ENCODE results near the gene ZNHIT2. TPM values are rescaled to one million over a fixed set of nuclear protein-coding genes. Genes with fewer than 3 reads are reported as not detected.

ZNHIT2 gene
- 10 to 100 TPM; 11.1 to 11.9 TPM for total RNA-seq

DNA sequence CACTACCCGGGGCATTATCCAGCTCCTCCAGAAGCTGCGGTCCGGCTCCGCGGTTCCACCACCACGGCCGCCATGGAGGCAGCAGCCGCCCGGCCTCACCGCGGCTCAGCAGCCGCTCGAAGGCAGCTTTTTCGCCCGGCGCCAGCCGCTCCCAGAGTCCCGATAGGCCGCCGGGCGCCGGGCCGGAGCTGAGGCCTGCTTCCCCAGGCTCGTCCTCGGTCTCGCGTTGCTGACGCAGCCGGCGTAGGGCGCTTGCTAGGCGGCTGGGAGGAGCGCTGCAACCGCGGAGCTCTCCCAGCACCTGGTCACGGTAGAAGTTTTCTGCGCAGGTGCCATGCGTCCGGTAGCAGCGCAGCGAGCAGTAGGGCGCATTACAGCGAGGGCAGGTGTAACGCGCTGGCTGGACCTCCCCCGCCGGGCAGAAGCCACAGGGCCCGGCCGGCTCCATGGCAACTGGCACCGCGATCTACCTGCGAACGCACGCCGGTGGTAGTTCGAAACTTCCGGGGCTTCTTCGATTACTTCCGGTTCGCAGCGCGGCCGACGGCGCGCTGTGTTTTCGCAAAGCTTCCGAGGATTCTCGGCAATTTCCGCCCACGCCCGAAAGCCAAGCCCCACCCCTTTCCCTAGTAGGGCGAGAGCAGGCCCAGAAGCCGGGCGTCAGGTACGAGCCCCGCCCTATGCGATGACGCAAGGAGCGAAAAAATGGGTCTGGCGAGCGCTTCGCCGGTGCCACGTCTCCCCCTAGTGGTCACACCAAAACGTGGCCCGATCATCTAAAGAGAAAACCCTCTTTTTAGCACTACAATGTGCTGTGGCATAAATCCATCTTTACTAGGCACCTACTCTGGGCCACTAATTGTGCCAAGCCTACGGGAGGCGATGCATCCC, at the start of gene ZNHIT2:
TSS of gene ZNHIT2 (minus strand) at position 496 of the 891 bp plus-strand sequence. CDS start at position 448, 48 bp downstream.
- DNase-seq (peak; percentile 98), ATAC-seq (ENCODE audit: low read depth) (peak; percentile 58)
- Mint-ChIP-seq H3K27ac (peak within 1 kb of the TSS; percentile 93), H3K27me3 (no peaks in the 10 kb centered on the region), H3K9me3 (no peaks in the 10 kb centered on the region), H3K4me1 (peaks cover 38% of the 10 kb centered on the region), H3K36me3 (peaks cover 21% of the 10 kb centered on the region), H3K4me3 (peak within 1 kb of the TSS; percentile 88)
- POLR2A ChIA-PET, result interaction anchor here (0.6 to 3.2 kb wide), 26 partner anchors 9 to 373 kb away, joined by 3 to 31 read pairs (median 4); partner anchors contain the start of genes ARL2, BATF2, CAPN1 and CDCA5

DNA sequence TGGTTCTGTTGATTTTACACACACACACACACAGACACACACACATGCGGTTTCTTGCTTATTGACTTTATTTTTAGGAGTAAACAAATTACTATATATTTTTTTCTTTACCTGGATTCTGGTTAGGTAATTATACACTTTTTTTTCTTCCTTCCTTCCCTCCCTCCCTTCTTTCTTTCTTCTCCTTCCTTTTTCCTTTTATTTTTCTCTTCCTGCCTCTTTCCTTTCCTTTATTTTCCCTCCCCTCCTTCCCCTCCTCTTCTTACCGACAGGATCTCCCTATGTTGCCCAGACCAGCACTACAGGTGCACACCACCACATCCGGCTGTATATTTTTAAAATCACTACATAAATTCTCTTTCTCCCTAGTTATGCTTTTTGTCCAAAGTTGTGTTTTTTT, 49.4 kb upstream of the ZNHIT2 start:
- peaks cover 3% of the 10 kb centered on the region for H3K27me3 Mint-ChIP-seq
- DNase-seq (no peak), ATAC-seq (ENCODE audit: low read depth) (no peak)
- H3K4me3 Mint-ChIP-seq, result no peak overlapping the region
- no peaks in the 10 kb centered on the region for H3K36me3 Mint-ChIP-seq
- no peaks in the 10 kb centered on the region for H3K9me3 Mint-ChIP-seq
- H3K27ac Mint-ChIP-seq, result no peak overlapping the region
- H3K4me1 Mint-ChIP-seq, result peaks cover 11% of the 10 kb centered on the region
- POLR2A ChIA-PET, result no interaction called here

- no peak for DNase-seq
- POLR2A ChIA-PET, result interaction anchor here (0.6 kb wide), 1 partner anchor 72 kb away, joined by 5 read pairs; no protein-coding TSS in a partner anchor
- Mint-ChIP-seq H3K27ac (no peak overlapping the region), H3K4me3 (no peak overlapping the region), H3K4me1 (peaks cover 11% of the 10 kb centered on the region), H3K36me3 (no peaks in the 10 kb centered on the region), H3K9me3 (no peaks in the 10 kb centered on the region), H3K27me3 (peaks cover 5% of the 10 kb centered on the region)
- ATAC-seq (ENCODE audit: low read depth), result no peak
Observed at GRCh38 chr11:65165410-65166317, 48.2 kb upstream of the ZNHIT2 start.

GRCh38 chr11:65163684-65164083, 46.2 kb upstream of the ZNHIT2 start:
- Mint-ChIP-seq H3K9me3 (no peaks in the 10 kb centered on the region), H3K36me3 (no peaks in the 10 kb centered on the region), H3K4me1 (peaks cover 4% of the 10 kb centered on the region), H3K4me3 (no peak overlapping the region), H3K27me3 (peaks cover 9% of the 10 kb centered on the region), H3K27ac (no peak overlapping the region)
- DNase-seq (no peak), ATAC-seq (ENCODE audit: low read depth) (no peak)
- POLR2A ChIA-PET, result interaction anchor here (0.5 kb wide), 1 partner anchor 1007 kb away, joined by 3 read pairs; no protein-coding TSS in a partner anchor

DNA sequence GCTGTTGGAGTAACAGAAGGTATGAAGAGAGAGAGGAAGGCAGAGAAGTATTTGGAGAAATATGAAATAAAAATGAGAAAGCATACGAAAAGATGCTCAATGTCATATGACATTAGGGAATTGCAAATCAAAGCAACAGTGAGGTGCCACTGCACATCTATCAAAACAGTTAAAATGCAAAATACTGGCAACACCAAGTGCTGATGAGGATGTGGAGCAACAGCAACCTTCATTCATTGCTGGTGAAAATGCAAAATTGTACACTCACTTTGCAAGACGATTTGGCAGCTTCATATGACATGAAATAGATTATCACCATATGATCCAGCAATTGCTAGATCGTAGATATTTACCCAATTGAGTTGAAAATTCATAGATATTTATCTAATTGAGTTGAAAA, 43.1 kb upstream of the ZNHIT2 start:
- Mint-ChIP-seq H3K36me3 (no peaks in the 10 kb centered on the region), H3K27me3 (peaks cover 8% of the 10 kb centered on the region), H3K27ac (no peak overlapping the region), H3K9me3 (no peaks in the 10 kb centered on the region), H3K4me1 (peaks cover 11% of the 10 kb centered on the region), H3K4me3 (no peak overlapping the region)
- DNase-seq, result no peak
- POLR2A ChIA-PET, result no interaction called here
- no peak for ATAC-seq (ENCODE audit: low read depth)

GRCh38 chr11:65159012-65159411, 41.5 kb upstream of the ZNHIT2 start:
- no peak overlapping the region for H3K4me3 Mint-ChIP-seq
- peaks cover 11% of the 10 kb centered on the region for H3K4me1 Mint-ChIP-seq
- DNase-seq, result no peak
- no peaks in the 10 kb centered on the region for H3K36me3 Mint-ChIP-seq
- no peak overlapping the region for H3K27ac Mint-ChIP-seq
- H3K9me3 Mint-ChIP-seq, result no peaks in the 10 kb centered on the region
- POLR2A ChIA-PET, result no interaction called here
- H3K27me3 Mint-ChIP-seq, result peaks cover 8% of the 10 kb centered on the region
- no peak for ATAC-seq (ENCODE audit: low read depth)

DNA sequence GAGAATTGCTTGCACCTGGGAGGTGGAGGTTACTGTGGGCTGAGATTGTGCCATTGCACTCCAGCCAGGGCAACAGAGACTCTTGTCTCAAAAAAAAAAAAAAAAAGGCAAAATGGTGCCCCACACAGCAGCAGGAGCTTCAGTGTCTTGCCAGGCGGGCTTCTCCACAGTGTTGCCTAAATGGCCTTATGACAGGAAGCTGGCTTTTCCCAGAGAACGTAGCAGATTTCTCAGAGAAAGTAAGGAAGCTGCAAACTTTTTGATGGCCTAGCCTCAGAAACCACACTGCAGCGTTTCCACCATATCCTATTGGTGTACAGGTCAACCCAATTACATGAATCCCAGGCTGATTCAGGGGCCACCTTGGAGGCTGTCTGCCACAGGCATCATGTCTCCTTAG, 39.8 kb upstream of the ZNHIT2 start:
- Mint-ChIP-seq H3K9me3 (no peaks in the 10 kb centered on the region), H3K27me3 (peaks cover 12% of the 10 kb centered on the region), H3K36me3 (no peaks in the 10 kb centered on the region), H3K4me1 (peaks cover 16% of the 10 kb centered on the region), H3K27ac (no peak overlapping the region), H3K4me3 (peak overlapping the region; percentile 22)
- POLR2A ChIA-PET, result interaction anchor here (1.5 kb wide), 1 partner anchor 22 kb away, joined by 5 read pairs; no protein-coding TSS in a partner anchor
- ATAC-seq (ENCODE audit: low read depth) (peak; percentile 64), DNase-seq (no peak)

GRCh38 chr11:65156926-65157325, 39.4 kb upstream of the ZNHIT2 start:
- Mint-ChIP-seq H3K27me3 (peaks cover 12% of the 10 kb centered on the region), H3K4me1 (peaks cover 20% of the 10 kb centered on the region), H3K27ac (peak overlapping the region; percentile 54), H3K4me3 (no peak overlapping the region), H3K9me3 (no peaks in the 10 kb centered on the region), H3K36me3 (no peaks in the 10 kb centered on the region)
- POLR2A ChIA-PET, result interaction anchor here (1.5 kb wide), 1 partner anchor 21 kb away, joined by 5 read pairs; no protein-coding TSS in a partner anchor
- ATAC-seq (ENCODE audit: low read depth) (no peak), DNase-seq (no peak)

DNA sequence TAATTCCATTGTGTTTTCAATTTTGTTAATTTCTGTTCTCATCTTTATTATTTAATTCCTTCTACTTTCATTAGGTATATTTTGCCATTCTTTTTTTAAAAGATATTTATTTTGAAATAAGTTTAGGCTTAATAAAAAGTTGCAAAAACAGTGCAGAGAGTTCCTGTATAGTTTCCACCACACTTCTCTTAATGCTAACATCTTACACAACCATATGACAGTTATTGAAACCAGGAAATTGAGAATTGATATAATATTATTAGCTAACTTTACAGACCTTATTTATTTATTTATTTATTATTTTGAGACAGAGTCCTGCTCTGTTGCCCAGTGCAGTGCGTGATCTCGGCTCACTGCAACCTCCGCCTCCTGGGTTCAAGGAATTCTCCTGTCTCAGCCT, 38.8 kb upstream of the ZNHIT2 start:
- peaks cover 14% of the 10 kb centered on the region for H3K27me3 Mint-ChIP-seq
- peaks cover 22% of the 10 kb centered on the region for H3K4me1 Mint-ChIP-seq
- no peaks in the 10 kb centered on the region for H3K9me3 Mint-ChIP-seq
- no peak for DNase-seq
- no peaks in the 10 kb centered on the region for H3K36me3 Mint-ChIP-seq
- no peak overlapping the region for H3K4me3 Mint-ChIP-seq
- no peak for ATAC-seq (ENCODE audit: low read depth)
- POLR2A ChIA-PET, result no interaction called here
- H3K27ac Mint-ChIP-seq, result no peak overlapping the region

GRCh38 chr11:65152122-65152521, 34.6 kb upstream of the ZNHIT2 start:
- no peak for DNase-seq
- no peak for ATAC-seq (ENCODE audit: low read depth)
- H3K4me3 Mint-ChIP-seq, result no peak overlapping the region
- H3K36me3 Mint-ChIP-seq, result no peaks in the 10 kb centered on the region
- POLR2A ChIA-PET, result no interaction called here
- no peaks in the 10 kb centered on the region for H3K9me3 Mint-ChIP-seq
- peaks cover 8% of the 10 kb centered on the region for H3K27me3 Mint-ChIP-seq
- peak overlapping the region; percentile 27 for H3K27ac Mint-ChIP-seq
- peaks cover 23% of the 10 kb centered on the region for H3K4me1 Mint-ChIP-seq

DNA sequence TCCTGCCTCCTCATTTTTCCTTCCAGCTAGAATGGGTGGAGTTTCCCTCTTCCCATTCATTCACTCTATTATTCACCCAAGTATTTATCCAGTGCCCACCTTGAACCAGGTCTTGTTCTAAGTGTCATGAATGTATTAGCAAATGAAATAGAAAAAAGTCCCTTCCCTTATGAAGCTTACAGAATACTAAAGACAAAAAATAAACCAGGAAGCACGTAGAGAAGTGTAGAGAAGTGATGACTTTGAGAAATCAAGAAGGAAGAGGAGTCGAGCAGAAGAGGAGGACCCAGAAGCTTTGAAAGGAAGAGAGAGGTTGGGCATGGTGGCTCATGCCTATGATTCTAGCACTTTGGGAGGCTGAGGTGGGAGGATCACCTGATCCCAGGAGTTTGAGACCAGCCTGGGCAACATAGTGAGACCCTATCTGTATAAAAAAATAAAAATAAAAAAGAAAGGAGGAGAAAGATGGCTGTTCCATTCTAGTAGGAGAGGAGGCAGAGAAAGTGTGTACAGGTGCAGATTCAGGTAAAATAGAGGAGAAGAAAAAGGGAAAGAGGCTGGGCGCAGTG, 33.9 kb upstream of the ZNHIT2 start:
- H3K27ac Mint-ChIP-seq, result no peak overlapping the region
- no peaks in the 10 kb centered on the region for H3K36me3 Mint-ChIP-seq
- H3K4me3 Mint-ChIP-seq, result no peak overlapping the region
- peaks cover 6% of the 10 kb centered on the region for H3K27me3 Mint-ChIP-seq
- DNase-seq (no peak), ATAC-seq (ENCODE audit: low read depth) (no peak)
- no peaks in the 10 kb centered on the region for H3K9me3 Mint-ChIP-seq
- POLR2A ChIA-PET, result no interaction called here
- peaks cover 19% of the 10 kb centered on the region for H3K4me1 Mint-ChIP-seq

DNA sequence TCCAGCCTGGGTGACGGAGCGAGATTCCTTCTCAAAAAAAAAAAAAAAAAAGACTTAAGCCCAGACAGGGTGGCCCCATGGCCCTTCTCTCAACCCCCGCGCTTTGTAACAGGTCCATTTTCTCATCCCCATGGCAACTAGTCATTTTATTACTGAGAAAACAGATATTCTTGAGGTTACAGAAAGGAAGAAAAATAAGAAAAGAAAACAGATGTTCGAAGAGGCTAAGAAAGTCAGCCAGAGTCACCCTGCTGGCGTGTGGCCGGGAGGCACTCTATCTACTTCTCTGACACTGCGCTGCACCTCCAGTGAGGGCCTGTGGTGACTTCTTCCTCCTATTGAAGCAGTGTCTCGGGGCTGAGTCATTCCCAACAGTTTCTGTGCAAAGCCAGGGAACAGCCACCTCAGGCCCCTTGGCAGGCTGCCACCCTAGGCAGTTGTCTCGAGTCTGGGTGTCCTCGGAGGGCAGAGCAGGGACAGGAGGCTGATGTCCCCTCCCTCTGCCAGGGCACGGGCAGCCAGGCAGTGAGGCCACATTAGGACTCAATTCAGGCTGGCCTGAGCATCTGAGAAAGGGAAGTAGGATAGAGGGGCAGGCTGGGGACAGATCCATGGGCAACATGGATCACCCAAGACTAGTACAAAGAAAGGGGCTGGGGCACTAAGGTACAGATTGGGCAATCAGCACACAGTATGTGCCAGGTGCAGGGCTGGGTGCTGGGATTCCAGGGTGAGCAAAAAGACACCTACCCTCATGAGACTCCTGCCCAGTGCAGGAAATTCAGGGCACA, 33.2 kb upstream of the ZNHIT2 start:
- POLR2A ChIA-PET, result interaction anchor here (0.7 kb wide), 1 partner anchor 20 kb away, joined by 3 read pairs; no protein-coding TSS in a partner anchor

More for the DNA sequence above, 33.2 kb upstream of the ZNHIT2 start:
- no peaks in the 10 kb centered on the region for H3K9me3 Mint-ChIP-seq
- no peaks in the 10 kb centered on the region for H3K36me3 Mint-ChIP-seq
- no peak overlapping the region for H3K27ac Mint-ChIP-seq
- H3K4me3 Mint-ChIP-seq, result no peak overlapping the region
- DNase-seq, result no peak
- ATAC-seq (ENCODE audit: low read depth), result peak; percentile 60
- peaks cover 9% of the 10 kb centered on the region for H3K27me3 Mint-ChIP-seq
- H3K4me1 Mint-ChIP-seq, result peaks cover 19% of the 10 kb centered on the region

Measured in activated naive CD8-positive, alpha-beta T cell treated with anti-CD3 and anti-CD28 coated beads, Interleukin-2, amount 10 ng/mL, durations not matched to agents 7 days and 5 days (primary cell).